Measurements from ENCODE around the gene IGFBP3.

IGFBP3 gene

GRCh38 chr7:45901566-45901965 is 19.5 kb downstream of the IGFBP3 start:
- Histone ChIP-seq H3K4me3 (ENCODE audit: low read depth, low read length) (no peak overlapping the region), H3K4me1 (no peaks in the 10 kb centered on the region), H3K27me3 (no peaks in the 10 kb centered on the region), H3K9me3 (no peaks in the 10 kb centered on the region; the same call in 1 of the 2 replicates), H3K36me3 (no peaks in the 10 kb centered on the region)
- TF ChIP-seq, protein P1, sequence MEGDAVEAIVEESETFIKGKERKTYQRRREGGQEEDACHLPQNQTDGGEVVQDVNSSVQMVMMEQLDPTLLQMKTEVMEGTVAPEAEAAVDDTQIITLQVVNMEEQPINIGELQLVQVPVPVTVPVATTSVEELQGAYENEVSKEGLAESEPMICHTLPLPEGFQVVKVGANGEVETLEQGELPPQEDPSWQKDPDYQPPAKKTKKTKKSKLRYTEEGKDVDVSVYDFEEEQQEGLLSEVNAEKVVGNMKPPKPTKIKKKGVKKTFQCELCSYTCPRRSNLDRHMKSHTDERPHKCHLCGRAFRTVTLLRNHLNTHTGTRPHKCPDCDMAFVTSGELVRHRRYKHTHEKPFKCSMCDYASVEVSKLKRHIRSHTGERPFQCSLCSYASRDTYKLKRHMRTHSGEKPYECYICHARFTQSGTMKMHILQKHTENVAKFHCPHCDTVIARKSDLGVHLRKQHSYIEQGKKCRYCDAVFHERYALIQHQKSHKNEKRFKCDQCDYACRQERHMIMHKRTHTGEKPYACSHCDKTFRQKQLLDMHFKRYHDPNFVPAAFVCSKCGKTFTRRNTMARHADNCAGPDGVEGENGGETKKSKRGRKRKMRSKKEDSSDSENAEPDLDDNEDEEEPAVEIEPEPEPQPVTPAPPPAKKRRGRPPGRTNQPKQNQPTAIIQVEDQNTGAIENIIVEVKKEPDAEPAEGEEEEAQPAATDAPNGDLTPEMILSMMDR (IDR thresholded peaks at IDR 0.05; ENCODE audit: low read depth, low read length) = no peak
- no peak for DNase-seq

DNA sequence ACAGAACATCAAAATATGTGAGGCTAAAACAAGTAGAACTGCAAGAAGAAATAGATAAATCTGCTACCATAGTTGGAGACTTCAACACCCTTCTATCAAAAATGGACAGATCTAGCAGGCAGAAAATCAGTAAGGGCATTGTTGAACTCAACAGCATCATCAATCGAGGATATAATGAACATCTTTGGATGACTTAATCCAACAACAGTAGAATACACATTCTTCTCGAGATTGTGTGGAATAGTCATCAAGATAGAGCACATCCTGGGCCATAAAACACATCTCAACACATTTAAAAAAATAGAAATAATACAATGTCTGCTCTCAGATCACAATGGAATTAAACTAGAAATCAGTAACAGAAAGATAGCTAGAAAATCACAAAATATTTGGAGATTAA is 22.9 kb downstream of the IGFBP3 start:
- H3K27me3 ChIP-seq = 0 out of 2 replicates have a peak, but pooled peaks cover 5% of the 10 kb centered on the region
- no peaks in the 10 kb centered on the region for H3K4me1 ChIP-seq
- no peaks in the 10 kb centered on the region for H3K36me3 ChIP-seq
- TF ChIP-seq, protein P1 (IDR thresholded peaks at IDR 0.05; ENCODE audit: low read depth, low read length) = no peak
- H3K9me3 ChIP-seq = no peaks in the 10 kb centered on the region
- no peak overlapping the region for H3K4me3 ChIP-seq (ENCODE audit: low read depth, low read length)
- no peak for DNase-seq

- H3K4me3 ChIP-seq (ENCODE audit: low read depth, low read length) = no peak overlapping the region
- DNase-seq = no peak
- TF ChIP-seq, protein P1 (IDR thresholded peaks at IDR 0.05; ENCODE audit: low read depth, low read length) = no peak
- no peaks in the 10 kb centered on the region for H3K9me3 ChIP-seq
- H3K27me3 ChIP-seq = 0 out of 2 replicates have a peak, but pooled peaks cover 5% of the 10 kb centered on the region
- no peaks in the 10 kb centered on the region for H3K36me3 ChIP-seq
- no peaks in the 10 kb centered on the region for H3K4me1 ChIP-seq
These were observed 23.9 kb downstream of the IGFBP3 start for GRCh38 chr7:45897042-45897690.

DNA sequence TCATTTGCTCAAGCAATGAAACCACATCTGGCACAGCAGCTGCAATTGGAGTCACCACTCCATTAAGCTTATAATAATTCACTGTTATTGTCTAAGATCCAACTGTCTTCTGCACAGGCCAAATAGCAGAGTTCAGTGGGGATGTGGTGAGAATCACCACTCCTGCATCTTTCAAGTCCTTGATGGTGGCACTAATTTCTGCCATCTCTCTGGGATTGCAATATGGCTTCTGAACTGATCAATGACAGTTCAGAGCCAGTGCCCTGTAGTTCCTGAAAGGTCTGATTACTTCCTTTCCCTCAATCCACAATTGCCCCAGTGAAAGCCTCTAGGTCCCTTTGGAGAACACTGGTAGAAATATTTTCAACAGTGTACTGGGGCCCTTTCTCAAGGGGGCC is 26.4 kb downstream of the IGFBP3 start:
- no peak overlapping the region for H3K4me3 ChIP-seq (ENCODE audit: low read depth, low read length)
- no peak for DNase-seq
- no peaks in the 10 kb centered on the region for H3K4me1 ChIP-seq
- TF ChIP-seq, protein P1 (IDR thresholded peaks at IDR 0.05; ENCODE audit: low read depth, low read length) = no peak
- peaks cover 15% of the 10 kb centered on the region for H3K27me3 ChIP-seq
- no peaks in the 10 kb centered on the region for H3K36me3 ChIP-seq
- no peaks in the 10 kb centered on the region for H3K9me3 ChIP-seq

DNA sequence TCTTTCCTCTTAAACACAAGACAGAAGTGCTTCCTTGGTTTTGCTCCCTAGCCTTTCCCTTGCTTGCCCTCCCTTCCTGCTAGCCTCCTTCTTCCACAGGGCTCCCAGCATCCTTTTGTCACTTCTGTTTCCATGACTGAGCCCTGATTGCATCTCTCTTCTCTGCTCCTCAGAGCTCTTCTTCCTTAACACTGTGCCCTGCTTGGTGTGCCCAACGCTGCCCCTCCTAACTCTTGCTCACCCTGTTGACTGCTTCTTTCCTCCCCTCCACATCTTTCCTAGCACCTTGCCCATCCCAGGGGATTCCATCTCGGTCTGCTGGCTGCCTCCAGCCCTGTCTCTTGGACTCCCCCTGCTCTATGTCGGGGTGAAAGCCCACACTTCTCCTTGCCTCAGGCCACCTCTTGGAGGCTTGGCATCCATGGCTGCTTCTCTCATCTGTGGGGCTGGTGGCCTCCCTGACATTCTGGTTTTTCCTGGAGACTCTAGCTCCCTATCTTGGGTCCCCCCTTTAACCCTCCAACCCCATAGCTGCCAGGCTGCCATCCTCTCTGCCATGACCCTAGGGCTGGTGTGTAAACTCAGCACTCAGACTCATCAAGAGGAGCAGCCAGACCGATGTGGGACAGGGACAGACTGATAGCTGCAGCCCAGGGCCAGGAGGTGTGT is 26.9 kb downstream of the IGFBP3 start:
- Histone ChIP-seq H3K36me3 (no peaks in the 10 kb centered on the region), H3K4me3 (ENCODE audit: low read depth, low read length) (no peak overlapping the region), H3K4me1 (no peaks in the 10 kb centered on the region), H3K9me3 (no peaks in the 10 kb centered on the region), H3K27me3 (peaks cover 20% of the 10 kb centered on the region)
- TF ChIP-seq, protein P1 (IDR thresholded peaks at IDR 0.05; ENCODE audit: low read depth, low read length) = no peak
- no peak for DNase-seq

DNA sequence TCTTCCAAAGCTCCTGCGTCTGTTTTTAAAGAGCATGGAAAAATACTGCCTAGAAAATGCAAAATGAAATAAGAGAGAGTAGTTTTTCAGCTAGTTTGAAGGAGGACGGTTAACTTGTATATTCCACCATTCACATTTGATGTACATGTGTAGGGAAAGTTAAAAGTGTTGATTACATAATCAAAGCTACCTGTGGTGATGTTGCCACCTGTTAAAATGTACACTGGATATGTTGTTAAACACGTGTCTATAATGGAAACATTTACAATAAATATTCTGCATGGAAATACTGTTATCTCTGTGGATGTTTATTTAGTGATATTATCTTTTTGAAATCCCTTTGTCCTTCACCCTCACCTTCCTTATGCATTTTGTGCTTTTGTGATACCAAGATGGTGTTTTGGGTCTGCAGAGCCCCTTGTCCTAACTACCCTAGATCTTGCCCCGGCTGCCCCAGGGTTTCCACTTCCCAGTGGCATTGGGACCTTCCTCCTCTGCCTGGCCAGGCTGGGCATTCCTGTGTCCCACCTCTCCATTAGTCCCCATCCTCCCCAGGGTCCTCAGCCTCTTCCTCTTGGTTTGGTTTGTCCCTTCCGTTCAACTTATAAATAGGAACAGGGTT is 27.6 kb downstream of the IGFBP3 start:
- H3K4me3 ChIP-seq (ENCODE audit: low read depth, low read length) = no peak overlapping the region

More for the DNA sequence above, 27.6 kb downstream of the IGFBP3 start:
- H3K36me3 ChIP-seq = no peaks in the 10 kb centered on the region
- no peaks in the 10 kb centered on the region for H3K9me3 ChIP-seq
- H3K27me3 ChIP-seq = peaks cover 25% of the 10 kb centered on the region
- no peaks in the 10 kb centered on the region for H3K4me1 ChIP-seq
- TF ChIP-seq, protein P1 (IDR thresholded peaks at IDR 0.05; ENCODE audit: low read depth, low read length) = no peak
- DNase-seq = no peak

Data from BE2C (cell line).